Bronchus fibroblast of lung (primary cell): ENCODE data around the gene PWWP2A. TPM values are rescaled to one million over a fixed set of nuclear protein-coding genes. Genes with fewer than 3 reads are reported as not detected.

ENCODE experiments used
- total RNA-seq: library from RNA; depleted of rRNA; stranded (reverse); fragments of >200 nt; gene quantifications from 2 replicates; pipeline ENCODE4 v1.2.3, GENCODE V29; 2015

The PWWP2A gene, protein sequence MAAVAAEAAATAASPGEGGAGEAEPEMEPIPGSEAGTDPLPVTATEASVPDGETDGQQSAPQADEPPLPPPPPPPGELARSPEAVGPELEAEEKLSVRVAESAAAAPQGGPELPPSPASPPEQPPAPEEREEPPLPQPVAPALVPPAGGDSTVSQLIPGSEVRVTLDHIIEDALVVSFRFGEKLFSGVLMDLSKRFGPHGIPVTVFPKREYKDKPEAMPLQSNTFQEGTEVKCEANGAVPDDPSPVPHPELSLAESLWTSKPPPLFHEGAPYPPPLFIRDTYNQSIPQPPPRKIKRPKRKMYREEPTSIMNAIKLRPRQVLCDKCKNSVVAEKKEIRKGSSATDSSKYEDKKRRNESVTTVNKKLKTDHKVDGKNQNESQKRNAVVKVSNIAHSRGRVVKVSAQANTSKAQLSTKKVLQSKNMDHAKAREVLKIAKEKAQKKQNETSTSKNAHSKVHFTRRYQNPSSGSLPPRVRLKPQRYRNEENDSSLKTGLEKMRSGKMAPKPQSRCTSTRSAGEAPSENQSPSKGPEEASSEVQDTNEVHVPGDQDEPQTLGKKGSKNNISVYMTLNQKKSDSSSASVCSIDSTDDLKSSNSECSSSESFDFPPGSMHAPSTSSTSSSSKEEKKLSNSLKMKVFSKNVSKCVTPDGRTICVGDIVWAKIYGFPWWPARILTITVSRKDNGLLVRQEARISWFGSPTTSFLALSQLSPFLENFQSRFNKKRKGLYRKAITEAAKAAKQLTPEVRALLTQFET
- 8.8 and 10.1 TPM in 2 replicates for total RNA-seq

DNA sequence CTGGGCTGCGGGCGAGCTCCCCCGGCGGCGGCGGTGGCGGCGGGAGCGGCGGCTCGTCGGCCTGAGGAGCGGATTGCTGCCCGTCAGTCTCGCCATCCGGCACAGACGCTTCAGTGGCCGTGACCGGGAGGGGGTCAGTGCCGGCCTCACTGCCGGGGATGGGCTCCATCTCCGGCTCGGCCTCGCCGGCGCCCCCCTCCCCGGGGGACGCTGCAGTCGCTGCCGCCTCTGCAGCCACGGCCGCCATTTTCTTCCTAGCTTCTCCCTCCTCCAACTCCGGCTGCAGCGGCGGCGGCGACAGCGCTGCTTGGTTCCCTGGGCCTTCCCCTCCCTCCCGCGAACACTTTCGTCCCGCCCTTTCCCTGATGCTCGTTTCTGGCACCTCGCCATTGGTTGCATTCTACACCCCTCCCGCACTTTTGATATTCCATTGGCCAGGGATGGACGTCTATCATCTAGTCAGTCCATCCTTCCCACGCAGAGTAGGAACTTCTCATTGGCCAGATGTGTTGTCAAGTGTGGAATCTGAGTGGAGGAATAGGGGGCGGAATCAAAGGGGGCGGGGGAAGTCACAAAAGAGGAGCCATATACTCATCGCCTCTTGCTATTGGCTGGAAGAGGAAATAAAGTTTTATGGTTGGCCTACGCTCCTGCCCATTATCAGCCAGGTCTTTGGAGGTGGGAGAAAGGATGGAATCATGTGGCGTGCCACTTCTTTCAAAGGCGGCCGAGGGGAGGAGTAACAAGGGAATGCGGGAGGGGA, at the start of gene PWWP2A:
Gene PWWP2A, minus strand, starts transcription at position 309 of the 763 bp plus-strand sequence. Its CDS starts 62 bp downstream, at position 247.

Other genes with a start within 250 kb of the PWWP2A start
- gene ADRA1B, start 203.0 kb downstream of the PWWP2A start, total RNA-seq: 1.0 and 2.4 TPM in 2 replicates
- 34.5 and 45.7 TPM in 2 replicates for gene TTC1, start 110.3 kb downstream of the PWWP2A start, total RNA-seq
- not detected in 2 replicates for gene FABP6, start 110.1 kb upstream of the PWWP2A start, total RNA-seq
- gene CCNJL, start 193.1 kb upstream of the PWWP2A start, total RNA-seq: 0.34 and 1.0 TPM in 2 replicates